GM04504 (cell line): ENCODE results near the gene ZC3H12A.
"Not testable (repeated sequence)": the region's sequence is repeated elsewhere in the genome, so short reads cannot be mapped to it uniquely, and the experiment has no call there.

Experiments
- DNase-seq: peaks from one replicate; pipeline ENCODE4 v3.0.0-alpha.2; 2012; ENCODE audit warnings: low read depth

The ZC3H12A gene

DNA sequence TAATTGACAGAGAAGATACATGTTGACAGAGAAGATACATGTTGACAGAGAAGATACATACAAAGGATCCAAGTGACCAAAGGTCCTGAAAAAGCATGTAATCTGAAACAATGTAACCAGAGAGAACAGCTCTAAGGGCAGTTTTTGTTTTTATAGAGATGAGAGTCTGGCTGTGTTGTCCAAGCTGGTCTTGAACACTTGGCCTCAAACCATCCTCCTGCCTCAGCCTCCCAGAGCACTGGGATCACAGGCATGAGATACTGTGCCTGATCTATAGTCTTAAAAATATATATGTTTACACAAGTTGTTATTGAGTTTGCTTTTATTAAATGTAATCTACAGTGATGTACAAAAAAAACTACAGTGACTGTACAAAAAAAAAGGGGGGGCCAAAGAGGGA, 27.7 kb downstream of the ZC3H12A start:
- DNase-seq: no peak

DNA sequence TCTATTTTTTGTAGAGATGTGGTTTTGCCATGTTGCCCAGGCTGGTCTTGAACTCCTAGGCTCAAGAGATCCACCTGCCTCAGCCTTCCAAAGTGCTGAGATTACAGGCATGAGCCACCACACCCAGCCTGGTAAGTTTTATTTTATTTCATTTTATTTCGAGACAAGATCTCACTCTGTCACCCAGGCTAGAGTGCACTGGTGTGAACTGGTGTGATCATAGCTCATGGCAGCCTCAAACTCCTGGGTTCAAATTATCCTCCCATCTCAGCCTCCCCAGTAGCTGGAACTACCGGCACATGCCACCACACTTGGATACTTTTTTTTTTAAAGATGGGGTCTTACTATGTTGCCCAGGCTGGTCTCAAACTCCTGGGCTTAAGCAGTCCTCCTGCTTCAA, 28.4 kb downstream of the ZC3H12A start:
- DNase-seq: not testable (repeated sequence)

DNA sequence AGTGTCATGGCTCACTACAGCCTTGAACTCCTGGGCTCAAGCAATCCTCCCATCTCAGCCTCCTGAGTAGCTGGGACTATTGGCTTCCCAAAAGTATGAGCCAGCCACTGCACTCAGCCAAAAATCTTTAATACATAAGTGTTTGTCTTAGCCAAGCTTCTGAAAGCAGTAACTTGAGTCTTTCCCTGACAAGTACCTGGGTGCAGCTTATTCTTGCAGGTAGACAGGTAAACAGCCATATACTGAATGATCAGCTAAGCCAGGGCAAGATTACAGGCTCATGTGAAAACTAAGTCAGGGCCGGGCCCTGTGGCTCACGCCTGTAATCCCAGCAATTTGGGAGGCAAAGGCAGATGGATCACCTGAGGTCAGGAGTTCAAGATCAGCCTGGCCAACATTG, 32.4 kb downstream of the ZC3H12A start:
- no peak for DNase-seq

DNA sequence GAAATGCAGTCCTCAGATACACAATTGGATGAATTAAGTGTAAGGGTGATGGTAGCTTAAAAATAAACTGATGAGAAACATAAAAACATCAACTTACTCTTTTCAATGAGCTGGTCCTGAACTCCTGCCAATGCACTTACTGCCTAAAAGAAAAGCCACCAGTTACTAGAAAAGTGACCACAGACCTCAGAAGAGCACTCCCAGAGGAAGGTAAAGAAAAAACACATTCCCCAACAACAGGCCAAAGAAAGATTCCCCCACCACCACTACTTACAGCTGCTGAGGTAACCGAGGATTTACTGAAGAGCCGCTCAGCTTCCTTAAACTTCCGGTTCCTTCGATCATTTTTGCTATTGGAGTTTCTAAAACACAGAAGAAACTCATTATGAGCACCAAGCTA, 34.8 kb downstream of the ZC3H12A start:
- DNase-seq: no peak

DNA sequence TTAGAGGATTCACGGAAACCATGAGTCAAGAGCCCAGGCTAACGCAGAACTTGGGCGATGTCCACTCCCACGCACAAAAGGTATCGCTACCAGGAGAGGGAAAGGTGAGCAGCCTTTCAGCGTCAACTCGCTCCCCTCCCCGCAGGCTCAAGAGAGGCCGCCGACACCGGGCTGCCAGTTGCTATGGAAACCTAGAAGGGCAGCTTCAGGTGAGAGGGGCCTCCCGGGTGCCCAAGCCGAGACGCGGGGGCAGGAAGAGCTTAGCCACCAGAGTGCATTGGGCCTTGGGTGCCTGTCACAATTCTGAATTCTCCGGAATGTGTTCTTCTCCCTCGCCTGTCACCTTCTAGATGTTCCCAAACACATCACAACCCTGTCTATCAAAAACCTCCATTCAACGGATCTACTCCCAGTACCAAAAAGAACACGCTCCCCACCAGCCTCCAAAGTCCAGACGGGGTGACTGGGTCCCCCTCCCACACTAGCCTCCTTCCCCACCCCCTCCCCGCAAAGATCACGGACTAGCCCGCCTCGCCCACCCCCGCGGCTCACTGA, 39.5 kb downstream of the ZC3H12A start:
- DNase-seq: no peak

DNA sequence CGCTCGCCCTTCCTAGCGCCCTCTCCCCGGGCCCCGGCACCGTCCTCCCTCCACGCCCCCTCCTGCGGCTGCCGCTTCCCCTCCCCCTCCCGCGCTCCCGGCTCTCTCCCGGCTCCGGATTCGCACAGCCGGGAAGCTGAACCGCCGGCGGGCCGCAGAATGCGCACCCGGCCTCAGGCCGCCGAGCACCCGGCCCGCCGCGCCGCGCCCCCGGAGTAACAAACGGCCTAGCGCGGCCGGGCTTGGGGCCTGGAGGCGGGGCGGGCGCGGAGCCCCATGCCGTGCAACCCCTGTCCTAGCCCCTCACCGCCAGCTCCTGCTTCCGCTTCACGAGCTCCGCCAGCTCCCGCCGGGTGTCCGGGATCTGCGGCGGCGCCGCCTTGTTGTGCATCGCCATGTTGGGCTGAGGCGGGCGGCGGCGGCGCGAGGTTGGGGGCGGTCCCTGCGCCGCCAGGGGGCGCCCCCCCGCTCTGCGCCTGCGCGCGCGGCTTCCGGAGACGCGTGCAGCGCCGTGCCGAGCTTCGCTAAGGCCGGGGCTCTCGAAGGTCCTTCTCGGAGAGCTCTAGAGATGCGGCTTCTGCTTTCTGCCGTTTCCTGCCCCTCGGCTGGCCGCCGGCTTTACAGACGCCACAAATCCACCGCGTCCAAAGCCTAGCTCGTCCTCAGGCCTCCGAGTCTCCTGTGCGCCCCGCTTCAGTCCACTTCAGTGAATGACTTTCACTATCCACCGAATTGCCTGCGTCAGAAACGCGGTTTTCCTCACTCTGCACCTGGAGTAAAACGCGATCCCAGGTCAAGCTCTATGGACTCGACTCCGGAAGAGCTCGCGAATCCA, 40.2 kb downstream of the ZC3H12A start, which contains the start of gene MEAF6:
TSS of gene MEAF6 (minus strand) at position 417 of the 835 bp plus-strand sequence. CDS start at position 397, 20 bp downstream.
- DNase-seq: peak; percentile 63

DNA sequence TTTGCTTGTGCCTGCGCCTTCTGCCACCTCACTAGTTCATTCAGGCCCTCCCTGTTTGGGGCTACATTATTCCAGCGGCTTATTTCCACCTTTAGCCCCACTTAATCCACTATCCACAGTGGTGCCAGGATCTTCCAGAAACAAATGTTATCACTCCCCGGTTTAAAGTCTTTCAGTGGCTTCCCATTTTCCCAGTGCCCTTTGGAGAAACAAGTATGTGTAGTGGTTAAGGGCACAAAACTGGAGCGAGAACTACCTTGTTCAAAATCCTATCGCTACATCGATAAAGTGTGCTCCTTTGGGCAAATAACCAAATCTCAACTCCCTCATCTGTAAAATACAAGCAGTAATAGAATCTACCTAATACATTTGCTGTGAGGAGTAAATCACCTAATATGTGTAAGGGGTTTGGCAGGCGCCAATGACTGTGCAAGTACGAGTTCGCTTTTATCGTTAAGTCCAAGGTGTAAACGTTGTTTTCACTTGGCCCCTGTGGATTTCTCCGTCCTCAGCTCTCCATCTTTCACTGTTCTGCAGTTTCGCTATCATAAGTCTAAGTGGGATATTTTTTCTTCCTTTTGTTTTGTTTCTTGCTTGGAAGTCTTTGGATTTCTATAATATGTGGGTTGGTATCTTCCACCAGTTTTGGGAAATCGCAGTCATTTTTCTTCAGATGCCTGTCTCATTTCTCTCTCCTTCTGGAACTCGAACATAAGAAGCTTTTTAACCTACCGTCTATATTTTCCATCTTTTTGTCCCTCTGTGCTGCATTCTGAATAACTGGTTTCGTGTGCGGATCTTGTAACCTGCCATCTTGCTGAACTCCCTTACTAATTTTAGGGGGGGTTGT, 41.0 kb downstream of the ZC3H12A start:
- no peak for DNase-seq

DNA sequence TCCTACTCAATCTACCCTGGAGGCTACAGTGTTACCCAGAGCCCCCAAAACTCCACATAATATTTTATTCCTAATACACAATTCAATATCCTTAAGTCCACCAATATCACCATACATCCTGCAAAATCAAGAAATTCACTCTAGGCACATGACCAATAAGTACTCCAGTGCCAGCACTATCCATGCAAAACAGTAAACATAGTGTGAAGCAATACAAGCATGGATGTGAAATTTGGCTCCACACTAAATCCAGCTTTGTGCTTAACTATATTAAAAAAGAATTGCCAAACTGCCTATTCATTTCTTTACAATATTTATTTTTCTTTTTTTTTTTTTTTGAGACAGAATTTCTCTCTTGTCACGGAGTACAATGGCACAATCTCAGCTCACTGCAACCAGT, 43.2 kb downstream of the ZC3H12A start:
- DNase-seq: no peak

DNA sequence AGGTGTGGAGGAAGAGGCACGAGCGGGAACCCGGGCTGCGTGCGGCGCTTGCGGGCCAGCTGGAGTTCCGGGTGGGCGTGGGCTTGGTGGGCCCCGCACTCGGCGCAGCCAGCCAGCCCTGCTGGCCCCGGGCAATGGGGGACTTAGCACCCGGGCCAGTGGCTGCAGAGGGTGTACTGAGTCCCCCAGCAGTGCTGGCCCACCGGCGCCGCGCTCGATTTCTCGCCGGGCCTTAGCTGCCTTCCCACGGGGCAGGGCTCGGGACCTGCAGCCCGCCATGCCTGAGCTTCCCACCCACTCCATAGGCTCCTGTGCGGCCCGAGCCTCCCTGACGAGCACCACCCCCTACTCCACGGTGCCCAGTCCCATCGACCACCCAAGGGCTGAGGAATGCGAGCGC, 43.9 kb downstream of the ZC3H12A start:
- DNase-seq: not testable (repeated sequence)

DNA sequence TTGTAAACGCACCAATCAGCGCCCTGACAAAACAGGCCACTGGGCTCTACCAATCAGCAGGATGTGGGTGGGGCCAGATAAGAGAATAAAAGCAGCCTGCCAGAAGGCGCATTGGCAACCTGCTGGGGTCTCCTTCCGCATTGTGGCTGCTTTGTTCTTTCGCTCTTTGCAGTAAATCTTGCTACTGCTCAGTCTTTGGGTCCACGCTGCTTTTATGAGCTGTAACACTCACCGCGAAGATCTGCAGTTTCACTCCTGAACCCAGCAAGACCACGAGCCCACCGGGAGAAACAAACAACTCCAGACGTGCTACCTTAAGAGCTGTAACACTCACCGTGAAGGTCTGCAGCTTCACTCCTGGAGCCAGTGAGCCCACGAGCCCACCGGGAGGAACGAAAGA, 44.5 kb downstream of the ZC3H12A start:
- DNase-seq: not testable (repeated sequence)

DNA sequence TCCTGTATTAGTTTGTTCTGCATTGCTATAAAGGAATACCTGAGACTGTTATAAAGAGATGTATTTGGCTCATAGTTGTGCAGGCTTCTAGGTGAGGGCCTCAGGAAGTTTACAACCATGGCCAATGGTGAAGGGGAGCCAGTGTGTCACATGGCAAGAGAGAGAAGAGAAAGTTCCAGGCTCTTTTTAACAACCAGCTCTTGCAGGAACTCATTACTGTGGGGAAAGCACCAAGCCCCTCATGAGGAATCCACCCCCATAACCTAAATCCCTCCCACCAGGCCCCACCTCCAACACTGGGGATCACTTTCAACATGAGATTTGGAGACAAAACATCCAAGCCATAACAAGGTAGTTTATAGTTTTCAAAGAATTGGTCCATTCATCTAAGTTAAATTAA, 45.2 kb downstream of the ZC3H12A start:
- DNase-seq: no peak

DNA sequence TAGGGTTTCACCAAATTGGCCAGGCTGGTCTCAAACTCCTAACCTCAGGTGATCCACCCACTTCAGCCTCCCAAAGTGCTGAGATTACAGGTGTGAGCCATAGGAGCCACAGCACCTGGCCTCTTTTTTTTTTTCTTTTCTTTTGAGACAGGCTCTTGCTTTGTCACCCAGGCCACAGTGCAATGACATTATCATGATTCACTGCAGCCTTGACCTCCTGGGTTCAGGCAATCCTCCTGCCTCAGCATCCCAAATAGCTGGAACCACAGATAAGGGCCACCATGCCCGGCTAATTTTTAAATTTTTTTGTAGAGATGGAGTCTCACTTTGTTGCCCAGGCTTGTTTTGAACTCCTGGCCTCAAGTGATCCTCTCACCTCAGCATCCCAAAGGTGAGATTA, 55.5 kb downstream of the ZC3H12A start:
- DNase-seq: not testable (repeated sequence)

DNA sequence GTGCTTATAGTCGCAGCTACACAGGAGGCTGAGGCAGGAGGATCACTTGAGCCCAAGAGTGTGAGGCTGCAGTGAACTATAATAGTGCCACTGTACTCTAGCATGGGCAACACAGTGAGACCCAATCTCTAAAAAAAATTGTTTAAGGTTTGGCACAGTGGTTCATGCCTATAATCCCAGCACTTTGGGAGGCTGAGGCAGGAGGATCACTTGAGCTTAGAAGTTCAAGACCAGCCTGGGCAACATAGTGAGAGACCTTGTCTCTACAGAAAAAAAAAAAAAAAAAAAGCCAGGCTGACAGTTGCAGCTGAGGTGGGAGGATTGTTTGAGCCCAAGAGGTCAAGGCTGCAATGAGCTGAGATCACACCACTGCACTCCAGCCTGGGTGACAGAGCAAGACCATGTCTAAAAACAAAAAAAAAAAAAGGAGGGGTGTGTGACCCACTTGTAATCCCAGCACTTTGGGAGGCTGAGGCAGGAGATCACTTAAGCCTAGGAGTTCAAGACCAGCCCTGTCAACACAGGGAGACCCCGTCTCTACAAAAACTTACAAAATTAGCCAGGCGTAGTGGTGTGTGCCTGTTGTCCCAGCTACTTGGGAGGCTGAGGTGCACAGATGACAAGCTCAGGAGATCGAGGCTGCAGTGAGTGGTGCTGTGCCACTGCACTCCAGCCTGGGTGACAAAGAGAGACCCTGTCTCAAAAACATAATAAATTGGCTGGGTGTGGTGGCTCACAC, 58.2 kb downstream of the ZC3H12A start:
- not testable (repeated sequence) for DNase-seq

DNA sequence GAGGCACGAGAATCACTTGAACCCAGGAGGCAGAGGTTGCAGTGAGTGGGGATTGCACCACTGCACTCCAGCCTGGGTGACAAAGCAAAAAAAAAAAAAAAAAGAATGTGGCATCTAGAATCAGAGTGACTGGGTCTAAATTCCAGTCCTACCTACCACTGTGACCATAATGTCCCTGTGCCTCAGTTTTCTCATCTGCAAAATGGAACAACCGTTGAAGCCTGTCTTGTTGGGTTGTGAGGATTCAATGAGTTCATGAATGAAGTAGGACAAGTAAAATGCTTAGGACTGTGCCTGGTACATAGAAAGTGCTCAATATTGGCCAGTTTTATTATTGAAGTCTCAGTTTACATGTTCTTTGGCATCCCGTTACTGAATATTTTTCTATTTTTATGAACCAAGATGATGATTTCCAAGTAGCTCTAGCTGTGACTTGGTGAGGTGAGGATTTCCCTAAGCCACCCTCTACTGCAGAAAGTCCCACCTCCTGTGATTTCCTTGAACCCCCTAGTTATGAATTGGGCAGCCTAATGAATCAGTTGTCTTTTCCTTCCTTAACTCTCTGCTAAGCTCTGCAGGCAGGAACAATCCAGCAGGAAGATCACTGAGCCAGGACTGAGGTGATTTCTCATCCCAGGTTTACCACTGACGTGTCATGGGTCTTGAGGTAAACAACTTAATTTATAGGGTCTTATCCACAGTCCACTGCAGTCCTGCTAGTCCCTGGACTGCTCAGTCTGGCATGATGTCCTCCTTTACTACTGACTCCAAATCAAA, 59.1 kb downstream of the ZC3H12A start:
- no peak for DNase-seq
